ENCODE data around the gene B3GAT1. TPM values are rescaled to one million over a fixed set of nuclear protein-coding genes. Genes with fewer than 3 reads are reported as not detected.
A peak's percentile ranks its signal among the peaks of the same experiment; 100 is the strongest.

Gene B3GAT1
- polyA plus RNA-seq, 4 donors: 0.54 to 1.4 (median 0.57) TPM; not detected in 1

DNA sequence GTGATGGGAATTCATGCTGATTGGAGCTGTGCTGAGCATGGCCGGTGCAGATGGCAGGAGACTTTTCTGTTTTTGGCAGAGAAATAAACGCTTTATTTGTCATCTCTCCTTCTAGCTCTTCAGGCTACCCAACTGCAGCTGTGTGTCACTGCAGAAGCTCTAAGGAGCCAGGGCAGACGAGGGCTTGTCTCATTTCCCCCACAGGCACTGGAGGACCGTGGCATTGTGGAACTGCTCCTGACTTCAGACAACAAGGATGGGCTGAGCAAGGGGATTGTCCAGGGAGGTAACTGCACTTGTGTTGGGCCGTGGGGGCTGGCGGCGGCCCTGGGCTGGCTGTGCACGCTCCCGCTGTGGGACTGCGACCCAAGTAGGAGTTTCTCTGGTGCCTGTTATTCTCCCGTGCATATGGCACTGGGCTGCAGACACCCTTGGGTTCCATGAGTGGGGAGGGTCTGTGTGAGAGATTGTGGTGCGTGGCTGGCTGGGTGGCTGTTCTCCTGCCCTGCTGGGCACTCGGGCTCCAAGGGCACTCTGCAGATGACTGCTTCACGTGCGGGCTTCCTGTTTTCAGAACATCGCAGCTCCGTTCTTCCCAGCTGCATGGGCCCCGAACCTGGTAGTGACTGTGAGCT is 53.1 kb downstream of the B3GAT1 start:
- Histone ChIP-seq H3K27ac (ENCODE audit: low read depth in 1 of 3, low read length in 2 of 3) (no peak overlapping the region), H3K4me3 (ENCODE audit: low read depth in 1 of 3, low read length in 3 of 3) (no peak overlapping the region), H3K4me1 (ENCODE audit: control insufficient read depth in 3 of 3, insufficient read depth in 2 of 3, low read depth in 1 of 3, low read length in 2 of 3) (no peaks in the 10 kb centered on the region), H3K27me3 (ENCODE audit: control insufficient read depth in 3 of 3, insufficient read depth in 3 of 3, low read length in 3 of 3) (no peaks in the 10 kb centered on the region), H3K36me3 (ENCODE audit: control insufficient read depth in 3 of 3, insufficient read depth in 2 of 3, low read depth in 1 of 3, low read length in 3 of 3) (no peaks in the 10 kb centered on the region), H3K9me3 (ENCODE audit: control insufficient read depth in 2 of 2, insufficient read depth in 1 of 2, low read depth in 1 of 2, low read length in 1 of 2) (no peaks in the 10 kb centered on the region)
- 88 to 94% (median 93%) methylated on average over 18 of the region's 18 CpGs for WGBS, 3 donors
- DNase-seq (no peak), FAIRE-seq (no peak)

DNA sequence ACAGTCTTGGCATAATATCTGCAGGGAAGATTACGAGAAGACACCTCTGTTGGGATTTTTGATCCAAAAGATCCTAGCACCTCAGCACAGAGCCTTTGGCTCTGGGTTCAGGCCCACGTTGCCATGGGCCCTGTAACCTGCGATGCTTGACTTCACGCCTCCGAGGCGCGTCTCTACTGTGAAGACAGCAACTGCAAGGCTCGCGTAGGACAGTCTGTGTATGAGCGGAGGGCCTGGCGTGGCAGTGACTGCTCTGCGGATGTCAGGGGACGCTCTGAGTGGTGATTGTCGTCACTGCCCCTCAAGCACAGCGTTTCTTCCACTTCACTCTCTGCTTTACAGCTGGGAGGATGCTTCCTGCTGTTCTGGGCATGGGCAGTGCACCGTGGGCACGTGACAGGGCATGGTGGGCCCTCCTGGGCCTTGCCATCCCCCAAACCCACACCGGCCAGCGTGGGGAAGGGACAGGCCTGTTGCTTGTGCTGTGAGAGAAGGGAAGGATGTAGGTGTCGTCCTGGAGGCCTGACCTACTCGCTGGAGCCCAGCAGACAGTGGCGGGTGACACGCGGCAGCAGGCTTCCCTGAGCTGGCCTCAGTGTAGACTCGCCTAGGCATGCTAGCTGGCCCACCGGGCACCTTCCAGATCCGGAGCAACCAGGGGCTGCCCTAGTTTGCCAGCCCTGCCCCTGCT is 53.7 kb downstream of the B3GAT1 start:
- no peaks in the 10 kb centered on the region for H3K9me3 ChIP-seq (ENCODE audit: control insufficient read depth in 2 of 2, insufficient read depth in 1 of 2, low read depth in 1 of 2, low read length in 1 of 2)
- H3K4me1 ChIP-seq (ENCODE audit: control insufficient read depth in 3 of 3, insufficient read depth in 2 of 3, low read depth in 1 of 3, low read length in 2 of 3): no peaks in the 10 kb centered on the region
- H3K4me3 ChIP-seq (ENCODE audit: low read depth in 1 of 3, low read length in 3 of 3): no peak overlapping the region
- FAIRE-seq (no peak), DNase-seq (no peak)
- no peak overlapping the region for H3K27ac ChIP-seq (ENCODE audit: low read depth in 1 of 3, low read length in 2 of 3)
- H3K36me3 ChIP-seq (ENCODE audit: control insufficient read depth in 3 of 3, insufficient read depth in 2 of 3, low read depth in 1 of 3, low read length in 3 of 3): no peaks in the 10 kb centered on the region
- 91 to 95% (median 94%) methylated on average over 27 of the region's 27 CpGs for WGBS, 3 donors
- no peaks in the 10 kb centered on the region for H3K27me3 ChIP-seq (ENCODE audit: control insufficient read depth in 3 of 3, insufficient read depth in 3 of 3, low read length in 3 of 3)

DNA sequence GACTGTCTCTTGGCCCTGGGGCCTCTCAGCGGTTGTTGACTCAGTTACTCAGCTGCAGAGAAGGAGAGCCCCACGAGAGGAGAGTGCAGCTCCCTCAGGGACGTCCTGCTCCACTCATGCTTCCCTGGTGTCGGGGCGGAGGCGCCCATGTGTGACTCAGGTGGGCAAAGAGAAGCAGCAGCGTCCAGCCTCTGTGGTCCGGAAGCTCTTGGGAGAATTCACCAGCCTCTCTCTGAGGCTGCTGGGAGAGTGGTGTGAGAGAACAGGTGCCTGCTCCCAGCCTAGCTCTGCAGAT is 54.5 kb downstream of the B3GAT1 start:
- no peaks in the 10 kb centered on the region for H3K4me1 ChIP-seq (ENCODE audit: control insufficient read depth in 3 of 3, insufficient read depth in 2 of 3, low read depth in 1 of 3, low read length in 2 of 3)
- H3K9me3 ChIP-seq (ENCODE audit: control insufficient read depth in 2 of 2, insufficient read depth in 1 of 2, low read depth in 1 of 2, low read length in 1 of 2): no peaks in the 10 kb centered on the region
- H3K27ac ChIP-seq (ENCODE audit: low read depth in 1 of 3, low read length in 2 of 3): no peak overlapping the region
- FAIRE-seq: no peak
- H3K4me3 ChIP-seq (ENCODE audit: low read depth in 1 of 3, low read length in 3 of 3): no peak overlapping the region
- no peak for DNase-seq
- WGBS, 3 donors: 85 to 91% (median 90%) methylated on average over 8 of the region's 8 CpGs
- H3K27me3 ChIP-seq (ENCODE audit: control insufficient read depth in 3 of 3, insufficient read depth in 3 of 3, low read length in 3 of 3): no peaks in the 10 kb centered on the region
- no peaks in the 10 kb centered on the region for H3K36me3 ChIP-seq (ENCODE audit: control insufficient read depth in 3 of 3, insufficient read depth in 2 of 3, low read depth in 1 of 3, low read length in 3 of 3)

DNA sequence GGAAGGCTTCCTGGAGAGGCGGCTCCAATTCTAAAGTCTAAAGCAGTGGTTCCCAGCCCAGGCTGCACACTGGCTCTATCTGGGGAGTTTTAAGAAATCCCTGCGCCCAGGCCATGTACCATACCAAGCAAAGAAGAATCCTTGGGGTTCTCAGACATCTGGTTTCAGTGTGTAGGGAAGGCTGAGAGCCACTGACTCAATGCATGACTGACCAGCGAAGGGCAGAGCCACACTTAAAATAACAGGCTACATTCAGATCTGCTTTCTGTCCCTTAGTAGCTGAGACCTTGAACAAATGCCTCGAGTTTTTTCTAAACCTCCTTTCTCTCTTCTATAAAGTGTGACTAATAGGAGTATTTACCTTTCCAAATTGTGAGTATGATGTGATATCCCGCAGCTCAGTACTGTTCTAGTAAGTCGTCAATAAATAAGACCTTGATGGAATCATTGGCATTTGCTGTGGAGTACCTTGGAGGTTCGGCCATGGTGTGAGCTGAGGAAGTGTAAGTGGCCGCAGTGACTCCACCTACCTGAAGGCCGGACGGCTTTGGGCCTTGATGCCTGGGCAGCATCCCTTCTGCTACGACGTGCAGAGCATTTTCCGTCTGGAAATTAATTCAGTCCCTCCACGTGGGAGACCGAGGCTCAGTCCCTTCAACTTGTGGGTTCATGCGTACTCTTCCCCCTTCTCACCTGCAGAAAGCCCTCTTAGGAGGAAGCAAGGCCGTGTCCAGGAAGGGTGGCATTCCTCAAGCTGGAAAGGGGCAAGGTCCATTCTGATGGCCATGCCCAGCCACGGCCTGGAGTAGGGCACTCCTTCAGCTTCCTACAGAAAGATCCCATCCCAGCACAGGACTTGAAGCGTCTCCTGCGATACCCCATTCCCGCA is 55.1 kb downstream of the B3GAT1 start:
- no peaks in the 10 kb centered on the region for H3K36me3 ChIP-seq (ENCODE audit: control insufficient read depth in 3 of 3, insufficient read depth in 2 of 3, low read depth in 1 of 3, low read length in 3 of 3)
- H3K9me3 ChIP-seq (ENCODE audit: control insufficient read depth in 2 of 2, insufficient read depth in 1 of 2, low read depth in 1 of 2, low read length in 1 of 2): no peaks in the 10 kb centered on the region
- no peaks in the 10 kb centered on the region for H3K4me1 ChIP-seq (ENCODE audit: control insufficient read depth in 3 of 3, insufficient read depth in 2 of 3, low read depth in 1 of 3, low read length in 2 of 3)
- no peak overlapping the region for H3K4me3 ChIP-seq (ENCODE audit: low read depth in 1 of 3, low read length in 3 of 3)
- 88 to 91% (median 88%) methylated on average over 21 of the region's 21 CpGs for WGBS, 3 donors
- no peak overlapping the region for H3K27ac ChIP-seq (ENCODE audit: low read depth in 1 of 3, low read length in 2 of 3)
- FAIRE-seq: no peak
- DNase-seq: peak in 1 of 2 donors; percentile 25
- no peaks in the 10 kb centered on the region for H3K27me3 ChIP-seq (ENCODE audit: control insufficient read depth in 3 of 3, insufficient read depth in 3 of 3, low read length in 3 of 3)

DNA sequence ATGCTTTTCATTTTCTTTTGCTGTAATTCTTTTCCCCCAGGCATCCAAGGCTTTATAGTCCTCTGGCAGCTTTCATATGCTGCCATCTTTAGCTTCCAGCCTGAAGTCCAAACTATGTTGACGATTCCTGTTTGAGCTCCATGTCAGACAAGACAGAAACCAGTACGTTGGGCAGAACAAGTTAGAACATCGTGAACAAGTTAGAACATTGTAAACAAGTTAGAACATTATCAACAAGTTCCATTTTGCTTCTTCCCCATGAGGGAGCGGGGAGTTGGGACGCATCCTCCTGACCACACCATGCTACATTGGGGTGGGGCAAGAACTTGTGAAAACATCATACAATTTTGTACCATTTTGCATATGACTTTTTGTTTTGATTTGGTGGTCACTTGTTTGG is 56.4 kb downstream of the B3GAT1 start:
- Histone ChIP-seq H3K4me1 (ENCODE audit: control insufficient read depth in 3 of 3, insufficient read depth in 2 of 3, low read depth in 1 of 3, low read length in 2 of 3) (no peaks in the 10 kb centered on the region), H3K36me3 (ENCODE audit: control insufficient read depth in 3 of 3, insufficient read depth in 2 of 3, low read depth in 1 of 3, low read length in 3 of 3) (no peaks in the 10 kb centered on the region), H3K27me3 (ENCODE audit: control insufficient read depth in 3 of 3, insufficient read depth in 3 of 3, low read length in 3 of 3) (no peaks in the 10 kb centered on the region), H3K9me3 (ENCODE audit: control insufficient read depth in 2 of 2, insufficient read depth in 1 of 2, low read depth in 1 of 2, low read length in 1 of 2) (no peaks in the 10 kb centered on the region), H3K4me3 (ENCODE audit: low read depth in 1 of 3, low read length in 3 of 3) (no peak overlapping the region), H3K27ac (ENCODE audit: low read depth in 1 of 3, low read length in 2 of 3) (no peak overlapping the region)
- WGBS, 3 donors: 81 to 92% (median 91%) methylated on average over 5 of the region's 5 CpGs
- FAIRE-seq (no peak), DNase-seq (no peak)

DNA sequence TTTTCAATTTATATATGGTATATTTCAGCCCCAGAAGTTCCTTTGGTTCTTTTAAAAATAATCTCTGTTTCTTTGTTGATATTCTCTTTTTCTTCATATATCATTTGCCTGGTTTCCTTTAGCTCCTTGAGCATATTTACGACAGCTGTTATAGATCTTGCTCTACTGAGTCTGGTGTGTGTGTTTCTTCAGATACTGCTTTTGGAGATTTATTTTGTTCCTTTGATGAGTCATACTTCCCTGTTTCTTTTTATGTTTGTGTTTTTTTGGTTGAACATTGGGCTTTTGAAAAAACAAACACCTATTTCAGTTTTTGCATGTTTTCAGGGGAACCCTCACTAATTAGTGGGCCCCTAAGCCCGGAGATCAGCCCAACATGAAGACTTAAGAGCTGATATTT is 56.9 kb downstream of the B3GAT1 start:
- H3K27me3 ChIP-seq (ENCODE audit: control insufficient read depth in 3 of 3, insufficient read depth in 3 of 3, low read length in 3 of 3): no peaks in the 10 kb centered on the region
- H3K36me3 ChIP-seq (ENCODE audit: control insufficient read depth in 3 of 3, insufficient read depth in 2 of 3, low read depth in 1 of 3, low read length in 3 of 3): no peaks in the 10 kb centered on the region
- no peak for FAIRE-seq
- no peak overlapping the region for H3K27ac ChIP-seq (ENCODE audit: low read depth in 1 of 3, low read length in 2 of 3)
- H3K4me3 ChIP-seq (ENCODE audit: low read depth in 1 of 3, low read length in 3 of 3): no peak overlapping the region
- no peaks in the 10 kb centered on the region for H3K4me1 ChIP-seq (ENCODE audit: control insufficient read depth in 3 of 3, insufficient read depth in 2 of 3, low read depth in 1 of 3, low read length in 2 of 3)
- DNase-seq: no peak
- 68 to 86% (median 81%) methylated on average over 2 of the region's 2 CpGs for WGBS, 3 donors
- no peaks in the 10 kb centered on the region for H3K9me3 ChIP-seq (ENCODE audit: control insufficient read depth in 2 of 2, insufficient read depth in 1 of 2, low read depth in 1 of 2, low read length in 1 of 2)

DNA sequence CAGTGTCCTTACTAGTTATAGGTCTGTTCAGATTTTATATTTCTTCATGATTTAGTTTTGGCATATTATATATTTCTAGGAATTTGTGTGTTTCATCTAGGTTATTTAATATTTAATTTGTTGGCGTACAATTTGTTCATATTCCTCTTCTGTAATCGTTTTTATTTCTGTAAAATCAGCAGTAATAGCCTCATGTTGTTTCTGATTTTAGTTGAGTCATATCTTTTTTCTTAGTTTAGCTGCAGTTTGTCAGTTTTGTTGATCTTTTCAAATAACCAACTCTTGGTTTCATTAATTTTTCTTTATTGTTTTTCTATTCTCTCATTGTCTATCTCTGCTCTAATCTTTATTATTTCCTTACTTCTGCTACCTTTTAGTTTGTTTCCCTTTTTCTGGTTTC is 59.9 kb downstream of the B3GAT1 start:
- H3K27ac ChIP-seq (ENCODE audit: low read depth in 1 of 3, low read length in 2 of 3): no peak overlapping the region
- H3K4me1 ChIP-seq (ENCODE audit: control insufficient read depth in 3 of 3, insufficient read depth in 2 of 3, low read depth in 1 of 3, low read length in 2 of 3): no peaks in the 10 kb centered on the region
- FAIRE-seq: peak; percentile 26
- no peaks in the 10 kb centered on the region for H3K36me3 ChIP-seq (ENCODE audit: control insufficient read depth in 3 of 3, insufficient read depth in 2 of 3, low read depth in 1 of 3, low read length in 3 of 3)
- no peaks in the 10 kb centered on the region for H3K9me3 ChIP-seq (ENCODE audit: control insufficient read depth in 2 of 2, insufficient read depth in 1 of 2, low read depth in 1 of 2, low read length in 1 of 2)
- no peaks in the 10 kb centered on the region for H3K27me3 ChIP-seq (ENCODE audit: control insufficient read depth in 3 of 3, insufficient read depth in 3 of 3, low read length in 3 of 3)
- WGBS, 3 donors: 80 to 95% (median 87%) methylated on average over 2 of the region's 2 CpGs
- H3K4me3 ChIP-seq (ENCODE audit: low read depth in 1 of 3, low read length in 3 of 3): no peak overlapping the region
- DNase-seq: no peak

DNA sequence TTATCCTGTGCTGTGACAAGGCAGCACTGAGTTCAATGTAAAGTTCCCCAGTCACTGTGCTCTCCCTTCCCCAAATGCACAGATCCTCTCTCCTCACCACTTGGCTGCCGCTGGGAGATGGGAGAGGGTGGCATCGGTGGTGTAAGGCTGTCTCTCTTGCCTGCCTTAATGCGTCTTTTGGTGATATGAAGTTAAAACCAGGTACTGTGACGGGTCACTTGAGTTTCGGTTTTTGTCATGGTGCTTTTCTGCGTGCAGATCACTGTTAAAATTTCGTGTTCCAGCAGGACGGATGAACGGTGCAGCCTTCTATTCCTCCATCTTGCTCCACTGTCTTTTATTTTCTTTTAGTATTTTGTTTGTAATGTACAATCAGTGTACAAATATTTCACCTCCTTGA is 61.7 kb downstream of the B3GAT1 start:
- Histone ChIP-seq H3K36me3 (ENCODE audit: control insufficient read depth in 3 of 3, insufficient read depth in 2 of 3, low read depth in 1 of 3, low read length in 3 of 3) (no peaks in the 10 kb centered on the region), H3K9me3 (ENCODE audit: control insufficient read depth in 2 of 2, insufficient read depth in 1 of 2, low read depth in 1 of 2, low read length in 1 of 2) (no peaks in the 10 kb centered on the region), H3K27ac (ENCODE audit: low read depth in 1 of 3, low read length in 2 of 3) (no peak overlapping the region), H3K4me1 (ENCODE audit: control insufficient read depth in 3 of 3, insufficient read depth in 2 of 3, low read depth in 1 of 3, low read length in 2 of 3) (no peaks in the 10 kb centered on the region), H3K27me3 (ENCODE audit: control insufficient read depth in 3 of 3, insufficient read depth in 3 of 3, low read length in 3 of 3) (no peaks in the 10 kb centered on the region), H3K4me3 (ENCODE audit: low read depth in 1 of 3, low read length in 3 of 3) (no peak overlapping the region)
- FAIRE-seq: no peak
- no peak for DNase-seq
- WGBS, 3 donors: 84 to 93% (median 89%) methylated on average over 9 of the region's 9 CpGs
